RWPE1 (cell line): ENCODE results near the gene C17orf58.

Experiments used
- CTCF ChIA-PET: fragments of 350-600 bp; sonication (Branson Sonifier 250); formaldehyde crosslinking; extraction: SDS; loops from one replicate; lab custom pipeline; 2021; lab: Yijun Ruan, JAX
- POLR2A ChIA-PET: fragments of 400-600 bp; formaldehyde crosslinking; extraction: SDS; loops from one replicate; lab custom pipeline; 2020; ENCODE audit warnings: antibody characterized with exemption; ENCODE audit not compliant: low non-redundant PET; lab: Yijun Ruan, JAX
- DNase-seq: peaks from one replicate; pipeline ENCODE4 v3.0.0; 2012; ENCODE audit warnings: low spot score
- H3K27ac ChIP-seq: fragments of 450-650 bp; 2 replicates; pipeline ENCODE4 v1.5.1; 2017
- TF ChIP-seq, protein P1 (sequence below): fragments of 450-650 bp; conservative IDR thresholded peaks from 2 replicates; pipeline ENCODE4 v1.5.1; 2017; ENCODE audit warnings: low read depth, mild to moderate bottlenecking

Gene C17orf58

GRCh38 chr17:67999291-67999911, 3.1 kb upstream of the C17orf58 start:
- TF ChIP-seq, protein P1, sequence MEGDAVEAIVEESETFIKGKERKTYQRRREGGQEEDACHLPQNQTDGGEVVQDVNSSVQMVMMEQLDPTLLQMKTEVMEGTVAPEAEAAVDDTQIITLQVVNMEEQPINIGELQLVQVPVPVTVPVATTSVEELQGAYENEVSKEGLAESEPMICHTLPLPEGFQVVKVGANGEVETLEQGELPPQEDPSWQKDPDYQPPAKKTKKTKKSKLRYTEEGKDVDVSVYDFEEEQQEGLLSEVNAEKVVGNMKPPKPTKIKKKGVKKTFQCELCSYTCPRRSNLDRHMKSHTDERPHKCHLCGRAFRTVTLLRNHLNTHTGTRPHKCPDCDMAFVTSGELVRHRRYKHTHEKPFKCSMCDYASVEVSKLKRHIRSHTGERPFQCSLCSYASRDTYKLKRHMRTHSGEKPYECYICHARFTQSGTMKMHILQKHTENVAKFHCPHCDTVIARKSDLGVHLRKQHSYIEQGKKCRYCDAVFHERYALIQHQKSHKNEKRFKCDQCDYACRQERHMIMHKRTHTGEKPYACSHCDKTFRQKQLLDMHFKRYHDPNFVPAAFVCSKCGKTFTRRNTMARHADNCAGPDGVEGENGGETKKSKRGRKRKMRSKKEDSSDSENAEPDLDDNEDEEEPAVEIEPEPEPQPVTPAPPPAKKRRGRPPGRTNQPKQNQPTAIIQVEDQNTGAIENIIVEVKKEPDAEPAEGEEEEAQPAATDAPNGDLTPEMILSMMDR, result no peak
- H3K27ac ChIP-seq, result no peak overlapping the region
- ChIA-PET CTCF (interaction anchor here (0.6 kb wide), 1 partner anchor 9 kb away, joined by 3 read pairs; no protein-coding TSS in a partner anchor), POLR2A (no interaction called here)
- DNase-seq, result peak; percentile 39

GRCh38 chr17:67998466-67998865, 2.2 kb upstream of the C17orf58 start:
- no peak overlapping the region for H3K27ac ChIP-seq
- DNase-seq, result no peak
- TF ChIP-seq, protein P1, result no peak
- ChIA-PET POLR2A (no interaction called here), CTCF (no interaction called here)

DNA sequence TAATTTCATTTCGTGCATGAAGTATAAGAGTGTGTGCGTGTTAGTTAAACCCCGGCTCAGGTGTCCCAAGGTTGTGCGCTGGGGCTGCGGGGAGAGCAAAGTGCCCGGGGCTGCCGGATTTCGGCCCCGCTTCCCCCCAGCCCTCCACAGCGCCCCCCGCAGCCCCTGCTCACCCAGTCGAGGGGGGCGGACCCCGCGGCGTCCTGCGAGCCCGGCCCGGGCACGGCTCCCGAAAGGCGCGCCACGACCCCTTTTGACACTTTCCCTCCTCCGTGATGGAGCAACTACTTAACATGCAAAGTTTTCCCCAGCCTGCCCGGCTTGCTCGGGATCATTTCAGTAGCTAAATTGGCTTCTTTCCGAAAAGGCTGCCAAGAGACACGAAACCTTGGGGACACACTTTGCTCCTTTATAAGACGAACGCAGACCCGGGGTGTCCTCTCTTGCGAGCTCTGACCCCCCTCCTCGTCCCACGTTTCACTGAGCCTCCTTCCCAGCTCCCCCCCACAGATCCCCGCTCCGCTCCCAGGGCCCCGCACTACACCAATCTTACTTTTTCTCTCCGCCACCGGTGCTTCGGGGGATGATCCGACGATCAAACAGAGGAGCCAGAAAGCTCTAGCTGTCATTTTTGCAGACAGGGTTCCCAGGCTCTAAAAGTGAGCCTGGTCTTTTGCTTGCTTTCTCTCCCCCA, 552 bp downstream of the C17orf58 start:
- ChIA-PET CTCF (interaction anchor here (0.7 kb wide), 1 partner anchor 56 kb away, joined by 4 read pairs; no protein-coding TSS in a partner anchor), POLR2A (no interaction called here)
- TF ChIP-seq, protein P1, result no peak
- peak overlapping the region; percentile 68 for H3K27ac ChIP-seq
- DNase-seq, result peak; percentile 11

DNA sequence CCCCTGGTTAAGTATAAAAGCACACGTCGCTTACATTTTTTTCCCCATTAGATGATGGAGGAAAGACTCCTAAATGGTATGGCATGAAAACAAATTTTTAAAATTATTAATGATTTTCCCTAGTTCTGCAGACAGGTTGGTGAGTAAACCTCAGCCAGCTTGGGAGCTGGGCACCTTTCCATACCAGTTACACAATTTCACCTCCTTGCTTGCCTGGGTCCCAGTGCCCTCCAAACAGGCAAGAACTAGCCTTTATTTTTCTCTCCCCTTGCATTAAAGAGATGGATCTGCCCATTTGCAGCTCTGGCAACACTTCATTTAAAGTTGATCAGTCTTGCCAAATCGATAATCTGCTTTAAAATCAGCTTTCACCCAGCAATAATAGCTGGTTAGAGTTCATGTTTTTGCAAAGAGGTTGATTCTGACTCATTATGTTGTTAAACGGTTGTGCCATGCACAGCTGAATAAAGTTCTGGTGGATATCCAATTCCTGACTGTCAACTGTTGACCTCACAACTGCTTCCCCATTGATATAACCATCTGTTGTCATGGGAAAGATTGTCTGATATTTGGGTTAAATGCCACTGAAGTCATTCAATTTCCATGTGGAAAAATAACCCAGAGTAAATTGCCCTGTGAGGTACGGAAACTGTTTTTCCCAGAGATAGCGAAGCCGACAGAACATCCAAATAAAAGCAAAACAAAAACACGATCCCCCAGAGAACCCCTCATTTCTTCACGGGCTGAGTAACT, 1.3 kb downstream of the C17orf58 start:
- peak overlapping the region; percentile 68 for H3K27ac ChIP-seq

DNA sequence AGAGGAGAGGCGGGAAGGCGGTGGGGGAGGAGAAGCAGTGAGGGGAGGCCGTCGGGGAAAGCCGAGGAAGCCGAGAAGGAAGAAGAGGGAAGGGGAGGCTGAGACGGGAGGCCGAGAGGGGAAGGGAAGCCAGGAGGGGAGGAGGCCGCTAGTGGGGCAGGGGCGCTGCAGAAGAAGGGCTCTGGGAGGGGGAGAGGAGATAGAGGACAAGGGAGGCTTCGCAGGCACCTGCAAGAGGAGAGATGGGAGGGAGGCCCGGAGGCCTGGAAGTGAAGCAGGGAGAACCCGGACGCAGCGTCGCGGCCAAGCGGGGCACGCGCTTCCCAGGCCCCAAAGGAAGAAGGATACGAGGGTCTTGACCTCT, 2.3 kb downstream of the C17orf58 start:
- DNase-seq, result peak; percentile 16
- TF ChIP-seq, protein P1, result no peak
- ChIA-PET CTCF (no interaction called here), POLR2A (interaction anchor here (0.6 kb wide), 1 partner anchor 10 kb away, joined by 10 read pairs; no protein-coding TSS in a partner anchor)
- H3K27ac ChIP-seq, result peak overlapping the region; percentile 99

More for the DNA sequence above, 1.3 kb downstream of the C17orf58 start:
- peak; percentile 72 for DNase-seq
- CTCF ChIA-PET, result interaction anchor here (0.7 to 0.8 kb wide), 2 partner anchors 25 to 56 kb away, joined by 4 read pairs; no protein-coding TSS in a partner anchor
- POLR2A ChIA-PET, result no interaction called here
- TF ChIP-seq, protein P1, result no peak
